NB4 (cell line): ENCODE results near the gene AFAP1.

Experiments
- DNase-seq: peaks from one replicate; pipeline ENCODE4 v3.0.0; 2010; ENCODE audit warnings: low read depth
- H3K4me3 ChIP-seq: one replicate; pipeline ENCODE4 v1.5.1; 2011; ENCODE audit warnings: mild to moderate bottlenecking, low read depth, low read length, moderate library complexity
- CTCF ChIP-seq: IDR thresholded peaks from one replicate; pipeline ENCODE4 v1.5.1; 2012; ENCODE audit warnings: low read depth, low read length
- MAX ChIP-seq: IDR thresholded peaks from 2 replicates; pipeline ENCODE4 v1.6.1; 2011; ENCODE audit warnings: low read depth, low read length
- MYC ChIP-seq: IDR thresholded peaks from 2 replicates; pipeline ENCODE4 v1.6.1; 2011; ENCODE audit warnings: low read depth, low read length
- POLR2A ChIP-seq: IDR thresholded peaks from 2 replicates; pipeline ENCODE4 v1.6.1; 2011; ENCODE audit warnings: mild to moderate bottlenecking; ENCODE audit not compliant: insufficient read length; ENCODE audit errors: extremely low read depth

AFAP1 gene

GRCh38 chr4:7753931-7754465 is 185.7 kb downstream of the AFAP1 start:
- TF ChIP-seq MYC (no peak), CTCF (no peak), MAX (no peak)
- DNase-seq = no peak
- no peak overlapping the region for H3K4me3 ChIP-seq

- DNase-seq = no peak
- TF ChIP-seq MYC (no peak), POLR2A (no peak), CTCF (no peak), MAX (no peak)
- H3K4me3 ChIP-seq = no peak overlapping the region
Observed at GRCh38 chr4:7753271-7753670, 186.4 kb downstream of the AFAP1 start.

- no peak for DNase-seq
- no peak overlapping the region for H3K4me3 ChIP-seq
- TF ChIP-seq MAX (peak; percentile 42), MYC (no peak), CTCF (no peak), POLR2A (no peak)
Observed at GRCh38 chr4:7752649-7753048, 187.0 kb downstream of the AFAP1 start.

- no peak overlapping the region for H3K4me3 ChIP-seq
- no peak for DNase-seq
- TF ChIP-seq MAX (no peak), MYC (no peak), CTCF (no peak), POLR2A (no peak)
Observed at GRCh38 chr4:7750972-7751371, 188.7 kb downstream of the AFAP1 start.

GRCh38 chr4:7750523-7750922 is 189.1 kb downstream of the AFAP1 start:
- TF ChIP-seq MAX (no peak), POLR2A (no peak), MYC (no peak), CTCF (no peak)
- H3K4me3 ChIP-seq = no peak overlapping the region
- no peak for DNase-seq

- DNase-seq = no peak
- TF ChIP-seq POLR2A (no peak), CTCF (no peak), MYC (no peak), MAX (no peak)
- no peak overlapping the region for H3K4me3 ChIP-seq
Observed at GRCh38 chr4:7747566-7747965, 192.1 kb downstream of the AFAP1 start.
